NCI-H187 (cell line): ENCODE measurements around the gene NUP62.
A peak's percentile ranks its signal among the peaks of the same experiment; 100 is the strongest.
"Not testable (repeated sequence)": the region's sequence is repeated elsewhere in the genome, so short reads cannot be mapped to it uniquely, and the experiment has no call there.

Experiments used
- DNase-seq, 2 experiments: peaks; one replicate each; lab custom pipeline; 2025; lab: John Stamatoyannopoulos, UW

NUP62 gene, protein sequence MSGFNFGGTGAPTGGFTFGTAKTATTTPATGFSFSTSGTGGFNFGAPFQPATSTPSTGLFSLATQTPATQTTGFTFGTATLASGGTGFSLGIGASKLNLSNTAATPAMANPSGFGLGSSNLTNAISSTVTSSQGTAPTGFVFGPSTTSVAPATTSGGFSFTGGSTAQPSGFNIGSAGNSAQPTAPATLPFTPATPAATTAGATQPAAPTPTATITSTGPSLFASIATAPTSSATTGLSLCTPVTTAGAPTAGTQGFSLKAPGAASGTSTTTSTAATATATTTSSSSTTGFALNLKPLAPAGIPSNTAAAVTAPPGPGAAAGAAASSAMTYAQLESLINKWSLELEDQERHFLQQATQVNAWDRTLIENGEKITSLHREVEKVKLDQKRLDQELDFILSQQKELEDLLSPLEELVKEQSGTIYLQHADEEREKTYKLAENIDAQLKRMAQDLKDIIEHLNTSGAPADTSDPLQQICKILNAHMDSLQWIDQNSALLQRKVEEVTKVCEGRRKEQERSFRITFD

DNA sequence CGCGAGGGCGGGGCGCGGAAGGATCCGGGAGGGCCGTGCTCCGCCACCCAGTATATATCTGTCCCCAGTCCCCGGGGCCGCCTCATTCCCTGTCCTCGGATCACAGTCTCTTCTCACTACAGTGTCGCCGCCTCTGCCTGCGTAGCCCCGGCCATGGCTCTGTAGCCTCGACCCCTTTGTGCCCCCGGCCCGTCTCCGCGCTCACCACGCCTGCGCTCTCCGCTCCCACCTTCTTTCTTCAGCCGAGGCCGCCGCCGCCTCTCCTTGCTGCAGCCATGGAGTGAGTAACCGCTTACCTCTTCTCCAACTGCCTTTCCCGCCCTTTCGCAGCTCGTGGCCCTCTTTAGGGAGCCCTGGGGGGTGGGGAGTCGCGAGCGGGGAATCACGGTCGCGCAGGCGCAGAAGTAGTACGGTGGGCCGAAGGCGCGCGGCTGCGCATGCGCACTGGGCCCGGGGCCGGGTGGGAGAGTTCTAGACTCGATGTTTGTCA lies at the start of gene NUP62, which contains the start of gene ATF5:
NUP62 (minus strand) TSS at position 384 of the 490 bp plus-strand sequence. CDS start 19,697 bp downstream, outside the sequence.
ATF5 (plus strand) TSS at position 85 of the 490 bp plus-strand sequence. CDS start 1,646 bp downstream, outside the sequence.
- DNase-seq, result peak; percentile 95 to 96

DNA sequence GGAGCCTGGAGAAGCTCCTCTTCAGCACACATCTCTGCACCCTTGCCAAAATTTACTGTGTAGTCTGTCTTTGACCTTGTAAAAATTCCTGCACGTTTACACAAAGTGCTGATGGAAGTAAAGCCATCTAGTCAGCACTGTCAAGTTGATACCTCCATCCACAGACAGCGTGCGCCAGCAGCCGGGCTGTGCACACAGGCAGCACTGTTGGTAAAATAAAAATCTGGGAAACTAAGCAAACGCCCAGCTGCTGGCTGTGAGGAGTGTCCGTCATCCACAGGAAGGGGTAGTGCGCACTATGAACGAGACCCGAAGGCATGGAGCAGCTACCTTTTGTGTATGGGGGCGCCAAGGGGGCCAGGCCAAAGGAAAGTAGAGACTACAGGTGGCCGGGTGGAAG lies 49.0 kb upstream of the NUP62 start:
- DNase-seq, result no peak

DNA sequence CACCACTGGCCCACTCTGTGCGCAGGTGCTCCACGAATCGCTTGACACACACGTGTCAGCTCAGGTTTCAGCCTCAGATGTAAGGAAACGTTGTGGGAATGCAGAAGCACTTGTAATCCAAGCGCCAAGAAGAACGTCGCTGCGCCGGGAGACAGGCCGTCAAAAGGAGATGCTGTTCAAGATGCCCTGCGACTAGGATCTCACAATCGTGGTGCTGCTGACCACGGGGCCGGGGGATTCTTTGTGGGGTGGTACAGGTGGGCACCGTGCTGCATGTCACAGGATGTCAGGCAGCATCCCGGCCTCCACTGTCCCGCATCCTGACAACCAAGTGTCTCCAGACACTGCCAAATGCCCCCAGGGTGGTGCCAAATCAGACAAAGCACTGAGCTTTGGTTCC lies 48.6 kb upstream of the NUP62 start:
- DNase-seq, result no peak

DNA sequence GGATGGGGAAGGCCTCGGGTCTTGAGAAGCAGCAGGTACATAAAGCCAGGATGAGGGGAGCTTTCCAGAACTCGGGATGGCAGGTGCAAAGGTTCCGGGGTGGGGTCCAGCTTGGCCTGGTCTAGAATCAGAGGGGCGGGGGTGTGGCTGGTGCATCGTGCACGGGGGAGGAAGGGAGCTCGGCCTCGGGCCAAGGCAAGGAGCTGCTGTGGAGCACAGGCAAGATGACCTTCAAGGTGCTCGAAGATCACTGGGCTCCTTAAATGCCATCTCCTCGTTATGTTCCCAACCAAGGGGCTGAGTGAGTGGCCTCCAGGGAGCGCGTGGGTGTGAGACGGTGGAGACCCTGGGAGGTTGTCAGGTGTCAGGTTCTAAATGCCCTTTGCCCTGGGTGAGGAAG lies 47.8 kb upstream of the NUP62 start:
- DNase-seq, result no peak

DNA sequence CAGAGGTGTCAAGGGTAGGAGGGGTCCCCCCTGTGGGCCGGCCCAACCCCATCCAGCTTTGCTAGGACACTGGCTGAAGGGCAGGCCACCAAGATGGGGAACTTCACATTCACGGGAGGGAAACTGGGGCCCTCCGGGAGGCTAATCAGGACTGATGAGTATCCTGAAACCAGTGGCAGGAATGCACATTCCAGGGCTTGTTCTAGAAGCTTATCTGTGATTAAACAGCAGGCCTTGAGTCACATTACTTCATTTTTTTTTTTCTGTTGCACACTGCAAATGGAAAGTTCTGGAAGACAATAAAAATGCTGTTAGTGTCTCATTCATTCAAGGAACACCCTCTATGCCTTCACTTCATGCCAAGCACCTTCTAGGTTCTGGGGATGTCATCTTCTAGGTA lies 47.2 kb upstream of the NUP62 start:
- no peak for DNase-seq

DNA sequence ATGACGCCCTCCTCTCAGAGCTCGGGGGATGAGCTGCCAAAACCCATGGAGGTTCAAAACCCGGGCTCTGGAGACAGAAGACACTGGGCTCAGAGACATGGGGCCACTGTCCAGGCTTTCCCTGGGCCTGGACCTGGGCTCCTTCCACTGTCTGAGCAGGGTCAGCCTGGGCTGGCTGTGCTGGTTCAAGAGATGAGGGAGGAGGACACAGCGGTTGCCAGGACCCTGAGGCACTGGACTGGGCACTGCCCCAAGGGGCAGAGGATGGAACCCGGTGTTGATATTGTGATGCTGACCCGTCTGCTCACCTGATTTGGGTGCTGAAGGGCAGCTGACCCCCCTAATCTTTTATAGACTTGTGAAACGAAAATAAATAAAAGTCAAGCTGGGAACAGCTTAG lies 45.7 kb upstream of the NUP62 start:
- no peak for DNase-seq

DNA sequence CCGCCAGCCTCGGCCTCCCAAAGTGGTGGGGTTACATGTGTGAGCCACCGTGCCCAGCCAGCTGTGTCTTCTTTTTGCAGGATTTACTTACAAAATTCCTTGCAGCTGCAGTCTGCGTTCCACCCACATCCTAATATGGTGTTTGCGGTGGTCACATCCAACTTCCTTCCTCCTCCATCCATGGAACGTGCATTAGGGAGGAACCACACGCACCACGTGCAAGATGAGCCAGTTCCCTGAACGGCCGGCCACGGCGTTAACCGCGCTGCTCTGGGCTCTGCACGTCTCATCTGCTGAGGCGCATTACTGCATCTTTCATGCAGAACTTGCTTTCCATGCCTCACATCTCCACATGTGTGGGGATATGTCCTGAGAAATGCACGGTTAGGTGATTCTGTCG lies 44.7 kb upstream of the NUP62 start:
- DNase-seq, result no peak

DNA sequence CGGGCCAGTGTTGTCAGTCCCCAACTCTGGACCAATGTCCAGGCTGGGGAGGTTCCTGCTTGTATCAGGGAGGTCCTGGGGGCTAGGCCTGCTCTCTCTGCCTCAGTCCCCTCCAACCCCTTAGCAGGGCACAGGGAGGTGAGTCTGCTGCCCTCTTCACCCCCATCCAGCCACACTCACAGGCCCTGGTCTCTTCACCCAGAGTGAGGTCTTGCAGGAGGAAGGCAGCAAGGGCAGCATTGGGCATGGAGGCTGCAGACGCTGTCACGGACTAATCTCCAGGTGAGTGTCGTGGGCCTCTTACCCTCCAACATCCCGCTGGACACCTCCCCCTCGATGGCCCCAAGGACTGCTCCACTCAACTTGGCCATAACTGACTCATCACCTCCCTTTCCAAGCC lies 43.5 kb upstream of the NUP62 start:
- no peak for DNase-seq

DNA sequence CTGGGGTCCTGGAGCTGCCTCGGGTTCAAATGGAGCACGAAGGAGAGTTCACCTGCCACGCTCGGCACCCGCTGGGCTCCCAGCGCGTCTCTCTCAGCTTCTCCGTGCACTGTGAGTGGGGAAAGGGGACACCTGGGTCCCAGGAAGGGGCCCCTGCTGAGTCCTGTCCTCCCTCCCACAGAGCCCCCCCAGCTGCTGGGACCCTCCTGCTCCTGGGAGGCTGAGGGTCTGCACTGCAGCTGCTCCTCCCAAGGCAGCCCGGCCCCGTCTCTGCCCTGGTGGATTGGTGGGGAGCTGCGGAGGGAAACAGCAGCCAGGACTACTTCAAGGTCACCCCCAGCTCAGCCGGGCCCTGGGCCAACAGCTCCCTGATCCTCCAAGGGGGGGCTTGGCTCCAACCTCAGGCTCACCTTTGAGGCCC lies 42.7 kb upstream of the NUP62 start:
- no peak for DNase-seq

DNA sequence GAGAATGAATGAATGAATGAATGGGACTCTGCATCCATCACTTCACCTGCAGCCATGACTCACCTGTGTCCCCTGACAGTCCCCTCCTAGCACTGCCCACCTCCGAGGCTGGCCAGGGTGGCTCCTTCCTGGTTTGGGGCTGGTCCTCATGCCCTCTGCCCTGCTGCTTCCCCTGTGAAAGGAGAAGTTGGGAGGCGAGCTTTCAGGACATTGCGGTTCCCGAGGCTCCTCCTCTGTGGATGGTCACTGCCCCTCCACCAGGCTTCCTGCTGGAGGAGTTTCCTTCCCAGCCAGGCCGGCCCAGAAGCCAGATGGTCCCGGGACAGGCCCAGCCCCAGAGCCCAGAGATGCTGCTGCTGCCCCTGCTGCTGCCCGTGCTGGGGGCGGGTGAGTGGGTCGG lies 40.1 kb upstream of the NUP62 start:
- DNase-seq, result not testable (repeated sequence)

DNA sequence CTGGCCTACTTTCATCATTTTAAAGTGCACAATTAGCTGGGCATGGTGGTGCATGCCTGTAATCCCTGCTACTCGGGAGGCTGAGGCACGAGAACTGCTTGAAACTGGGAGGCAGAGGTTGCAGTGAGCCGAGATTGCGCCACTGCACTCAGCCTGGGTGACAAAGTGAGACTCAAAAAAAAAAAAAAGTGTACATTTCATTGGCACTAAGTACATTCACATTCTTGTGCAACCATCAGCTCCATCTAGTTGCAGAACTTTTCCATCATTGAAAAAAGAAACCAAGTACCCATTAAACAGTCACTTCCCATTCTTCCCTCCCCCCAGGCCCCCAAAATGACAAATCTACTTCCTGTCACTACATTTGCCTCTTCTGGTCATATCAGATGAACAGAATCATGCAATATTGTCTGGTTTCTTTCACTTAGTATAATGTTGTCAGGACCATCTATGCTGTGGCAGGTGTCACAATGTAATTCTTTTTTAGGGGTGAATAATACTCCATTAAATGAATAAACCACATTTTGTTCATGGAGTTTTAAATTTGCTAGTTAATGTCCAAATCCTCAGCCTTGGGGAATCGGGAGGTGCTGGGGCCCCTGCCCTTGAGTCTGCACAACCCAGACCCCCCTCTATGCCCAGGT lies 39.1 kb upstream of the NUP62 start:
- no peak for DNase-seq

DNA sequence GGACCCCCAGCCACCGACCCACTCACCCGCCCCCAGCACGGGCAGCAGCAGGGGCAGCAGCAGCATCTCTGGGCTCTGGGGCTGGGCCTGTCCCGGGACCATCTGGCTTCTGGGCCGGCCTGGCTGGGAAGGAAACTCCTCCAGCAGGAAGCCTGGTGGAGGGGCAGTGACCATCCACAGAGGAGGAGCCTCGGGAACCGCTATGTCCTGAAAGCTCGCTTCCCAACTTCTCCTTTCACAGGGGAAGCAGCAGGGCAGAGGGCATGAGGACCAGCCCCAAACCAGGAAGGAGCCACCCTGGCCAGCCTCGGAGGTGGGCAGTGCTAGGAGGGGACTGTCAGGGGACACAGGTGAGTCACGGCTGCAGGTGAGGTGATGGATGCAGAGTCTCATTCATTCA lies 31.7 kb upstream of the NUP62 start, which contains the start of gene SIGLEC11:
SIGLEC11 (minus strand) TSS at position 193 of the 400 bp plus-strand sequence; CDS start at position 102, 91 bp downstream.
- DNase-seq, result not testable (repeated sequence)

DNA sequence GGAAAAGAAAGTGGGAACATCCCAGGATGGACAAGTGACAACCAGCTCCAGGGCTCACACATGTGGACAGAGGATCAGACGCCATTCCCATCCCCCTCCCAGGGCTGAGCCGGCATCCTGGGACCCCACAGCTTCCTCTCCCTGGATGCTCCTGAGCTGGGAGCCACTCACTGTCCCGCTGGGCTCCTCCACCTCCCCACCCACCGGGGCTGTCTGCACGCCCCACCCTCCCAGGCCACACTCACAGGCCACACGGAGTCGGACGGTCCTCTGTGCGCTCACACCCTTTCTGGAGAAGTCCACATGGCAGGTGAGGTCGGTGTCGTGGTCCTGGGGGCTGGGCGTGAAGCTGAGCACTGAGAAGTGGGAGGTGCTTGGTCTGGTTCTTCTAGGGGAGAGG lies 30.6 kb upstream of the NUP62 start:
- not testable (repeated sequence) for DNase-seq

DNA sequence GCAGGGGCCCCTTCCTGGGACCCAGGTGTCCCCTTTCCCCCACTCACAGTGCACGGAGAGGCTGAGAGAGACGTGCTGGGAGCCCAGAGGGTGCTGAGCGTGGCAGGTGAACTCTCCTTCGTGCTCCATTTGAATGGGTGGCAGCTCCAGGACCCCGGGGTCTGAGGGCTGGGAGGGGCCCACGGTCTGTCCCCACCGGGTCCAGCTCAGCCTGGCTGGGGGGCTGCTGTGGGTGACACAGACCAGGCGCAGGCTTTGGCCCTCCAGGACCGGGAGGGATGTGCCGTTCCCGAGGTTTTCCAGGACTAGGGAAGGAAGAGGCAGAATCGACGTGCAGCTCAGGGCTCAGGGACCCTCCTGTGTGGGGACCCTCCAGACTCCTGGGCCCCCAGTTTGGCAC lies 29.3 kb upstream of the NUP62 start:
- not testable (repeated sequence) for DNase-seq

DNA sequence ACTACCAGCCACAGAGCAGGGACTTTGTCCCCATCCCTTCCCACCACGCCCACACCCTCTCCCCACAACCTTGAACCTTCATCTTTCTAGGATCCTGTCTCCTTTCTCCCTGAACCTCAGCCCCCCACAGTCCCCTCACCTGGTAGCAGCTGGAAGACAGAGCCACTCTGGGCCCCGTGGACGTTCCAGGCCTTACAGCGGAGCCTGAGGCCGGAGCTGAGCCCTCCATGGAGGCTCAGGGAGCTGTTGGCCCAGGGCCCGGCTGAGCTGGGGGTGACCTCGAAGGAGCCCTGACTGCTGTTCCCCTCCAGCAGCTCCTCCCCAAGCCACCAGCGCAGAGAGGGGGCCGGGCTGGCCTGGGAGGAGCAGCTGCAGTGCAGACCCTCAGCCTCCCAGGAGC lies 28.8 kb upstream of the NUP62 start:
- DNase-seq, result not testable (repeated sequence)

DNA sequence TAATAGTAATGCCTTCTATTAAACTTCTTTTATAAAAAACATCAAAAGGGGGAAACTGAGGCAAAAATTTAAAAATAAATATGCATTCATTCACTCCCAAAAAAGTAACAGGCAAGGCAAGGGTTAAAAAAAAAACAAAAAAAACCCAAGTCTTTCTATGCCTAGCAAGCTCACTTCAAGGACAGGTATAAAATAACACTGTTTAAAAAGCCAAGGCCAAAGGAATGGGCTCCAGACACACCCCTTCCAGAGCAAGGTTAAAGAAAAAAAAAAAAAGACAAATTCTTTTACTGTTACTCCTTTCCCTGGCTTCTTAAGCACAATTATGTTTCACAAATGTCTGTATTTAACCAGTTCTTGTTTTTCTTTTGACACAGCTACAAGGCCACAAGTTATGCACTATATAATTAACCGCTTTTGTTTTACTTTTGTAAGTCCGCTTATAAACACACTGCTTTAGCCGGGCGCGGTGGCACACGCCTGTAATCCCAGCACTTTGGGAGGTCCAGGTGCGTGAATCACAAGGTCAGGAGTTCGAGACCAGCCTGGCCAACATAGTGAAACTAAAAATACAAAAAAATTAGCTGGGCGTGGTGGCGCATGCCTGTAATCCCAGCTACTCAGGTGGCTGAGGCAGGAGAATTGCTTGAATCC lies 28.1 kb upstream of the NUP62 start:
- no peak for DNase-seq

DNA sequence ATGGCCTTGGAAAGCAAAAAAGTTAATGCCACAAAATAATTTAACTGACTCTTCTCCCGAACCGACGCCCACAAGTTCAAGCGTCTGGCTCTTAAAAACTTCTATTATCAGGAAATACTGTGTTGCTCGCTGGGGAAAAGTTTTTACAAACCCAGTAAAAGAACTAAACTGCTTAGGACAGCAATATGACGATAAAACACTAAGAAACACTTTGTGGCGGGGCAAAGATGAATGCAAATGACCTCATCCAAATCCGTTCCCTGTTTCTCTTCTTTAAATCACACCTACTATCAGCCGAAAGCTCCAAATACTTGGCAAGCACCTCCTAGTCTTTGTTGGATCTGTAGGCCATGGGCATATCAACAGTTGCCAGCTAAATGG lies 26.8 kb upstream of the NUP62 start:
- no peak for DNase-seq

DNA sequence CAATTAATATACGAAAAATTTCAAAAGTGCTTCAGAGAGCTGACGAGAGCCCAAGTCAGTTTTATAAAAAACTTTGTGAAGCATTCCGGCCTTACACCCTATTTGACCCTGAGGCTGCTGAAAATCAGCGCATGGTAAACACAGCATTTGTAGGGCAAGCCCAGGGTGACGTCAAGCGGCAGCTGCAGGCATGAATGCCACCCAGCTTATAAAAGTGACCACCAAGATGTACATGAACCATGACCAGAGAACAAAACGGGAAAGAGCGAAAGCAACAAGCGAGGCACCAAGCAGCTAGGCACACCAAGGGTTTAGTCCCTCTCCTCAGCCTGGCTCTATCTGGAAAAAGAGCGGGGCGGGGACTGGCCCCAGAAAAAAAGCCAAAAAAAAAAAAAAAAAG lies 25.6 kb upstream of the NUP62 start:
- no peak for DNase-seq

DNA sequence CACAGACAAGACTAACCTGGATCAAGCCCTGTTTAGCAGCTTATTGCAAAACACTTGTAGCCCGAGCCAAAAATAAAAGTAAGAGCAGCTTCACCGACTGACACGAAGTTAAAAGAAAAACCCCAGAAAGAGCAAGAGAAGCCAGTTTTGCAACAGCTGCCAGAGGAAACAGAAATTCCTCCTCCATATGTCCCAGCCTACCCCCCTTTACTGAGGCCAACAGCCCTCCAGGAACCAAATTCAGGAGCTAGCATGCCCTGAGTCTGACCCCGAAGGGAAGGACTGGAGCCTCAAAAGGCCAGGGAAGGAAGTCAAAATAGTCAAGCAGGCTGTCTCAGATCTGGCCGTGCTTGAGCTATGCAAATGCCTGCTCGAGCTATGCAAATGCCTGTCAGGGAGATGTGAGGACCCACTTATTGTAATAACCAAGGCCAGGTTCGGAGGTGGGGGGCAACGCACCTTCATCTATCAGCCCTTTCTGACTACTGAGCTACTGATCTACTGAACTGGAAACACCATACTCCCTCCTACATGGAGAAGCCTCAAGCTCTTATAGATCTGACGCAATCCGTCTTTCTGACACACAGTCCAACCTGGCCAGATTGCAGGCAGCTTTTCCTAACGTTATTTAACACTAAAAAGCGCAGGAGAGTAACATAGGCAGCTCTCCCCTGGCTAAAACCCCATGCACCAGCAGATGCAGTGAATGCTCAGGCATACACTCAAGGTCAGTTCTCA lies 25.0 kb upstream of the NUP62 start:
- DNase-seq, result no peak

DNA sequence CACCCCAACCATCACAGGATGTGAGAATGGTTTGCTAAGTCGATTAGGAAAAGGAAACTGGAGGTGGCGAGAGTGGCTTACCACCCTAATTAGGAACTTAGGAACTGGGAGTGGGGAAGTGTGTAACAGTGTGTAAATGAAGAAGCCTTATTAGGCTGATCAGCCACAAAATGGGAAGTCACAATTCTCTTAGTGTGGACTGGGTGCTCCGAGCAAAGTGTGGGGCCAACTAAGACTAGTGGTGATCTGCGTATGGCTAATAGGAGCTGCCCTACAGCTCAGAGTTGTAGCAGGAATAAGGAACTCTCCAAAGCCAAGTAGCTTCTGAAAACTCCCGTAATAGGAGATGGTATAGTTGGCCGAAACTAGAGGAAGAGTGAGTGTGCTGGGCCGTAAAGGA lies 24.1 kb upstream of the NUP62 start:
- no peak for DNase-seq

DNA sequence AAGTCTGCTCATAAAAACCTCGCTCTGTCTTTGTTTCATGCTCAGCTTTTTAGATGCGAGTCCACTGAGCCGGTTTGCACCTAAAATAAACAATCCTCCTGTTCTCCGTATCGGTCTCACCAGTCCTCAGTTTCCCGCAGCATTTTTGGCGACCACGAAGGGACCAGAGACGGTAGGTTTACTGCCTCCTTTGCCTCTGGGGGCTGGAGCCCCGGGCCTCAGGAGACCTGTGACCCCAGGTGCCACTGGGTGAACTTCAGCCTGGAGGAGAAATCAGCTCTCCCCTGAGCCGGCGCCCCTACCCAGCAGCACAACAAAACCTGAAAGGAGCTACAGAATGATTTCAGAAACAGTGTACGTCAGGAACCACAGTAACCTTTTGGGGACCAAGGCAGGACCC lies 23.6 kb upstream of the NUP62 start:
- DNase-seq, result no peak

DNA sequence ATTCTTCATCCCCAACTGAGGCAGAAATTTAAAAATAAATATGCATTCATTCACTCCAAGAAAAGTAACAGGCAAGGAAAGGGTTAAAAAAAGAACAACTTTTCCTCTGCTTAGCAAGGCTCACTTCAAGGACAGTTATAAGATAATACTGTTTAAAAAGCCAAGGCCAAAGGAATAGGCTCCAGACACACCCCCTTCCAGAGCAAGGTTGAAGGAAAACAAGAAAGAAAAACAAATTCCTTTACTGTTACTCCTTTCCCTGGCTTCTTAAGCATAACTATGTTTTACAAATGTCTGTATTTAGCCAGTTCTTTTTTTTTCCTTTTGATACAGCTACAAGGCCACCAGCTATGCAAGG lies 23.2 kb upstream of the NUP62 start:
- no peak for DNase-seq
